H1 (cell line): ENCODE measurements around the gene CCL23. TPM values are rescaled to one million over a fixed set of nuclear protein-coding genes. Genes with fewer than 3 reads are reported as not detected.

ENCODE experiments used
- CTCF ChIA-PET: fragments of 300-600 bp; sonication (Branson Sonifier 250); formaldehyde crosslinking; loops from one replicate; lab custom pipeline; 2021; ENCODE audit not compliant: partially characterized antibody; lab: Charles Lee
- POLR2A ChIA-PET: fragments of 300-600 bp; sonication (Branson Sonifier 250); formaldehyde crosslinking; loops from one replicate; lab custom pipeline; 2021; ENCODE audit warnings: inconsistent platforms; ENCODE audit not compliant: partially characterized antibody; lab: Charles Lee
- DNase-seq, 2 experiments: peaks; one replicate each; pipeline versions ENCODE4 v3.0.0 to v3.0.0-alpha.2; 2010 to 2022; ENCODE audit warnings: low spot score in 2 of 2, low read depth in 1 of 2, mixed read lengths in 1 of 2
- FAIRE-seq: peaks from 2 replicates; lab custom pipeline; 2011; peaks lifted over from hg19 to GRCh38; lab: Jason Lieb, UNC
- H2AFZ ChIP-seq: 2 replicates; pipeline ENCODE4 v1.8.1; 2012; ENCODE audit warnings: low read length, inconsistent platforms
- H2AK5ac ChIP-seq: 2 replicates; pipeline ENCODE4 v1.6.1; 2013; ENCODE audit warnings: low read depth, low read length
- H2BK120ac ChIP-seq: replicated peaks from 2 replicates; pipeline ENCODE3; 2013; ENCODE audit warnings: low read depth, low read length, inconsistent platforms
- H2BK12ac ChIP-seq: 2 replicates; pipeline ENCODE4 v1.6.1; 2013; ENCODE audit warnings: low read depth, low read length
- H2BK15ac ChIP-seq: 2 replicates; pipeline ENCODE4 v1.6.1; 2013; ENCODE audit warnings: low read length
- H2BK20ac ChIP-seq: 2 replicates; pipeline ENCODE4 v1.6.1; 2013; ENCODE audit warnings: low read length
- H2BK5ac ChIP-seq: 2 replicates; pipeline ENCODE4 v1.6.1; 2013; ENCODE audit warnings: low read depth, low read length
- H3K14ac ChIP-seq: 2 replicates; pipeline ENCODE4 v1.6.1; 2013; ENCODE audit warnings: inconsistent platforms; ENCODE audit not compliant: insufficient read length
- H3K18ac ChIP-seq: 2 replicates; pipeline ENCODE4 v1.6.1; 2013; ENCODE audit warnings: low read length; ENCODE audit errors: extremely low read depth
- H3K23ac ChIP-seq: 2 replicates; pipeline ENCODE4 v1.6.1; 2013; ENCODE audit warnings: inconsistent platforms; ENCODE audit not compliant: insufficient read length
- H3K23me2 ChIP-seq: 2 replicates; pipeline ENCODE4 v1.6.1; 2013; ENCODE audit warnings: low read depth, low read length
- H3K27ac ChIP-seq: 2 replicates; pipeline ENCODE4 v1.6.1; 2011; ENCODE audit warnings: low read depth, low read length, inconsistent platforms
- H3K27me3 ChIP-seq, 4 experiments: replicated peaks in 1 of 4; 1 replicate in 1 of 4; 2 replicates in 3 of 4; pipeline versions ENCODE4 v1.6.1 to v1.8.1; 2011 to 2013; ENCODE audit warnings: low read length in 3 of 4, mild to moderate bottlenecking in 3 of 4, inconsistent platforms in 2 of 4, mixed read lengths in 2 of 4, moderate library complexity in 1 of 4; ENCODE audit not compliant: control insufficient read depth in 3 of 4, insufficient read depth in 3 of 4; ENCODE audit errors: extremely low read depth in 1 of 4
- H3K36me3 ChIP-seq, 4 experiments: 2 replicates each; pipeline versions ENCODE4 v1.6.1 to v1.8.1; 2011 to 2013; ENCODE audit warnings: mild to moderate bottlenecking in 4 of 4, low read length in 3 of 4, moderate library complexity in 2 of 4, control low read depth in 1 of 4, inconsistent platforms in 1 of 4; ENCODE audit not compliant: insufficient read depth in 4 of 4, control insufficient read depth in 2 of 4
- H3K4ac ChIP-seq: replicated peaks from 2 replicates; pipeline ENCODE3; 2013; ENCODE audit warnings: low read length, low read depth, mixed read lengths, inconsistent platforms; ENCODE audit not compliant: insufficient read length
- H3K4me1 ChIP-seq, 4 experiments: replicated peaks in 1 of 4; 1 replicate in 1 of 4; 2 replicates in 3 of 4; pipeline versions ENCODE4 v1.6.1 to v1.8.1; 2011 to 2013; ENCODE audit warnings: low read length in 3 of 4, inconsistent platforms in 2 of 4, mixed read lengths in 1 of 4; ENCODE audit not compliant: insufficient read depth in 4 of 4, control insufficient read depth in 3 of 4
- H3K4me2 ChIP-seq, 2 experiments: 2 replicates each; pipeline versions ENCODE4 v1.6.1 to v1.8.1; 2011 to 2013; ENCODE audit warnings: low read depth in 2 of 2, low read length in 2 of 2, control low read depth in 1 of 2, inconsistent platforms in 1 of 2, mild to moderate bottlenecking in 1 of 2; ENCODE audit not compliant: insufficient read depth in 1 of 2
- H3K4me3 ChIP-seq, 4 experiments: fragments of 200-600, 300-600 bp in 1 of 4; sonication (generic), shearing (Covaris generic), sonication (Bioruptor Twin) in 1 of 4; 2 replicates each; pipeline versions ENCODE4 v1.5.1 to v1.8.1; 2011 to 2016; ENCODE audit warnings: low read length in 4 of 4, low read depth in 3 of 4, control low read depth in 2 of 4, inconsistent platforms in 2 of 4, mild to moderate bottlenecking in 2 of 4, mixed read lengths in 1 of 4, moderate library complexity in 1 of 4; ENCODE audit not compliant: insufficient read depth in 2 of 4; ENCODE audit errors: extremely low read depth in 1 of 4
- H3K56ac ChIP-seq: replicated peaks from 2 replicates; pipeline ENCODE3; 2013; ENCODE audit warnings: low read depth, mild to moderate bottlenecking, mixed read lengths, low read length, inconsistent platforms; ENCODE audit not compliant: insufficient read length
- H3K79me1 ChIP-seq: 2 replicates; pipeline ENCODE4 v1.6.1; 2013; ENCODE audit warnings: low read depth, low read length, control low read depth
- H3K79me2 ChIP-seq, 2 experiments: 2 replicates each; pipeline versions ENCODE4 v1.6.1 to v1.8.1; 2012 to 2013; ENCODE audit warnings: low read length in 2 of 2, mild to moderate bottlenecking in 2 of 2, inconsistent platforms in 1 of 2; ENCODE audit not compliant: insufficient read depth in 2 of 2, control insufficient read depth in 1 of 2
- H3K9ac ChIP-seq, 4 experiments: replicated peaks in 1 of 4; 1 replicate in 1 of 4; 2 replicates in 3 of 4; pipeline versions ENCODE4 v1.6.1 to v1.8.1; 2011 to 2013; ENCODE audit warnings: low read depth in 3 of 4, low read length in 3 of 4, control low read depth in 2 of 4, mild to moderate bottlenecking in 2 of 4, moderate library complexity in 2 of 4, inconsistent platforms in 1 of 4; ENCODE audit errors: extremely low read depth in 1 of 4
- H3K9me3 ChIP-seq, 2 experiments: 2 replicates each; pipeline versions ENCODE4 v1.6.1 to v1.8.1; 2012 to 2013; ENCODE audit warnings: mild to moderate bottlenecking in 2 of 2, moderate library complexity in 2 of 2, control low read depth in 1 of 2, inconsistent platforms in 1 of 2, low read depth in 1 of 2, low read length in 1 of 2, mixed read lengths in 1 of 2; ENCODE audit not compliant: insufficient read depth in 2 of 2
- H4K20me1 ChIP-seq, 2 experiments: replicated peaks in 1 of 2; 2 replicates each; pipeline versions ENCODE3 to v1.8.1; 2011 to 2013; ENCODE audit warnings: inconsistent platforms in 2 of 2, low read length in 2 of 2, mild to moderate bottlenecking in 1 of 2; ENCODE audit not compliant: insufficient read depth in 2 of 2, control insufficient read depth in 1 of 2
- H4K5ac ChIP-seq: 2 replicates; pipeline ENCODE4 v1.6.1; 2013; ENCODE audit warnings: low read length, low read depth, mixed read lengths, inconsistent platforms; ENCODE audit not compliant: insufficient read length
- H4K8ac ChIP-seq: 2 replicates; pipeline ENCODE4 v1.8.0; 2013; ENCODE audit warnings: mild to moderate bottlenecking, moderate library complexity, low read length, inconsistent platforms; ENCODE audit not compliant: insufficient read depth; ENCODE audit errors: extremely low read depth
- H4K91ac ChIP-seq: replicated peaks from 2 replicates; pipeline ENCODE3; 2013; ENCODE audit warnings: low read length, mixed read lengths, inconsistent platforms; ENCODE audit not compliant: insufficient read length
- POLR2AphosphoS5 ChIP-seq: IDR thresholded peaks from 2 replicates; pipeline ENCODE4 v1.6.1; 2011; ENCODE audit warnings: low read depth, low read length
- WGBS, 2 experiments: shearing (Covaris generic) in 1 of 2; methylation state at CpG; one replicate each; pipeline versions ENCODE4 v1.1.6 to v1.1.7; 2013 to 2015; ENCODE audit warnings: low lambda C conversion rate in 2 of 2, mixed read lengths in 2 of 2, inconsistent platforms in 1 of 2, low coverage in 1 of 2, missing lambda C conversion rate in 1 of 2; ENCODE audit not compliant: insufficient replicate concordance in 2 of 2, insufficient coverage in 1 of 2, insufficient read length in 1 of 2; ENCODE audit errors: extremely low coverage in 1 of 2, missing lambda C conversion rate in 1 of 2; 5-methylcytosine and 5-hydroxymethylcytosine counted together
- polyA plus RNA-seq, 7 experiments: library from polyadenylated mRNA; depleted of rRNA in 3 of 7; stranded (reverse) in 5 of 7; unstranded in 2 of 7; fragments of >200 nt in 5 of 7; fragments of 200-250 nt in 2 of 7; gene quantifications; 1 replicate in 5 of 7; 2 replicates in 1 of 7; 4 replicates in 1 of 7; pipeline versions ENCODE4 v1.2.1 to v1.2.3, GENCODE V29; 2011 to 2013; ENCODE audit warnings: missing spikeins in 2 of 7, mixed read lengths in 2 of 7
- total RNA-seq: library from RNA; stranded (reverse); fragmentation: NEBNext Ultra II Directional; extraction: Animal tissue kit (Norgen Biotek cat#: 25700); gene quantifications from 2 replicates; pipeline ENCODE4 v1.2.1, GENCODE V29; 2021

Gene CCL23
- total and polyA plus RNA-seq, 2 of the 8 experiments (the other 6 are each of a cell fraction or from before 2014, with no cell fraction given) = not detected

GRCh38 chr17:36063786-36064541 is 46.2 kb upstream of the CCL23 start, which contains the start of gene CCL18:
Gene CCL18, plus strand, starts transcription at chr17:36064272. Its CDS starts 71 bp downstream, at chr17:36064343.
- H2BK12ac ChIP-seq = no peak within 1 kb of the TSS
- H2BK15ac ChIP-seq = no peak within 1 kb of the TSS
- no peaks in the 10 kb centered on the region for H3K23me2 ChIP-seq
- H4K8ac ChIP-seq = no peak within 1 kb of the TSS
- H2AK5ac ChIP-seq = no peak within 1 kb of the TSS
- H2BK5ac ChIP-seq = no peak within 1 kb of the TSS
- 80% methylated on average over 5 of the region's 5 CpGs; no CpG with 5 or more reads in 1 of the 2 experiments for WGBS, 2 experiments
- no peak within 1 kb of the TSS for H2AFZ ChIP-seq
- H3K79me1 ChIP-seq = no peaks in the 10 kb centered on the region
- no peak within 1 kb of the TSS for H3K27ac ChIP-seq
- no peak within 1 kb of the TSS for H3K56ac ChIP-seq
- no peaks in the 10 kb centered on the region for H3K4me1 ChIP-seq
- no peak within 1 kb of the TSS for H3K9ac ChIP-seq
- no peak within 1 kb of the TSS for H4K5ac ChIP-seq
- POLR2A ChIA-PET = no interaction called here
- H3K9me3 ChIP-seq = no peaks in the 10 kb centered on the region
- DNase-seq (no peak), FAIRE-seq (no peak)
- H3K4ac ChIP-seq = no peak within 1 kb of the TSS
- TF ChIP-seq POLR2AphosphoS5 = no peak
- no peak within 1 kb of the TSS for H3K18ac ChIP-seq
- no peaks in the 10 kb centered on the region for H4K20me1 ChIP-seq
- H3K14ac ChIP-seq = no peak within 1 kb of the TSS
- H2BK120ac ChIP-seq = no peak within 1 kb of the TSS
- no peaks in the 10 kb centered on the region for H3K79me2 ChIP-seq
- H4K91ac ChIP-seq = no peak within 1 kb of the TSS
- H3K27me3 ChIP-seq = no peaks in the 10 kb centered on the region; a peak in 1 of 7 replicates
- no peak within 1 kb of the TSS for H3K4me3 ChIP-seq
- no peak within 1 kb of the TSS for H3K4me2 ChIP-seq
- H3K36me3 ChIP-seq = no peaks in the 10 kb centered on the region
- no peak within 1 kb of the TSS for H3K23ac ChIP-seq
- no peak within 1 kb of the TSS for H2BK20ac ChIP-seq
- CTCF ChIA-PET = interaction anchor here (1.0 kb wide), 1 partner anchor 9 kb away, joined by 6 read pairs; no protein-coding TSS in a partner anchor
